Parietal lobe (tissue), 2 donors: ENCODE results near the gene RNF130. TPM values are rescaled to one million over a fixed set of nuclear protein-coding genes. Genes with fewer than 3 reads are reported as not detected.

Experiments
- small RNA-seq: library from RNA; depleted of rRNA; stranded (forward); fragments of <200 nt; gene quantifications from one replicate; pipeline ENCODE3, GENCODE V24; 2014; ENCODE audit warnings: low replicate concordance
- total RNA-seq: library from RNA; depleted of rRNA; stranded (reverse); fragments of >200 nt; gene quantifications from one replicate; pipeline ENCODE4 v1.2.3, GENCODE V29; 2014

RNF130 gene
- 191 TPM for total RNA-seq

GRCh38 chr5:180071531-180072255, at the start of gene RNF130:
Gene RNF130 (minus strand): TSS chr5:180071759. CDS start chr5:180071702, 57 bp downstream.

GRCh38 chr5:179907556-179908324, 163.8 kb downstream of the RNF130 start, which contains the start of gene TBC1D9B:
Gene TBC1D9B (minus strand): TSS chr5:179907897. CDS start chr5:179907821, 76 bp downstream.

Small RNA genes within 50 kb of the gene (small RNA-seq; reads per million reads assigned to genes)
- 1,132 reads per million, percentile 98 among the genes with 10 or more reads in this experiment for gene MIR340

Other genes starting within 250 kb of the RNF130 start
- 67.6 TPM for gene MRNIP, start 212.9 kb downstream of the RNF130 start, total RNA-seq
- gene TBC1D9B, start 163.9 kb downstream of the RNF130 start, total RNA-seq, result 75.1 TPM
- 33.8 TPM for gene RASGEF1C, start 137.5 kb upstream of the RNF130 start, total RNA-seq
- gene MAPK9, start 220.3 kb upstream of the RNF130 start, total RNA-seq, result 92.6 TPM